ENCODE data around the gene BPTF. TPM values are rescaled to one million over a fixed set of nuclear protein-coding genes. Genes with fewer than 3 reads are reported as not detected.

BPTF gene
- polyA plus RNA-seq, 2 of the 4 experiments (the other 2 are of a cell fraction), result 26.3 to 60.7 TPM

- H3K4me2 ChIP-seq, result no peak overlapping the region
- H3K9me3 ChIP-seq, result no peaks in the 10 kb centered on the region
- no peak for DNase-seq (ENCODE audit: low read depth in 1 of 2, low spot score in 1 of 2)
- TF ChIP-seq CBX8 (IDR thresholded peaks at IDR 0.05) (no peak), HOXB13 (CRISPR knock-in tag; IDR thresholded peaks at IDR 0.05; ENCODE audit: low read depth) (no peak), ZNF302 (CRISPR knock-in tag; IDR thresholded peaks at IDR 0.05) (no peak), HDAC2 (IDR thresholded peaks at IDR 0.05) (no peak)
- TF ChIP-seq, protein P1, sequence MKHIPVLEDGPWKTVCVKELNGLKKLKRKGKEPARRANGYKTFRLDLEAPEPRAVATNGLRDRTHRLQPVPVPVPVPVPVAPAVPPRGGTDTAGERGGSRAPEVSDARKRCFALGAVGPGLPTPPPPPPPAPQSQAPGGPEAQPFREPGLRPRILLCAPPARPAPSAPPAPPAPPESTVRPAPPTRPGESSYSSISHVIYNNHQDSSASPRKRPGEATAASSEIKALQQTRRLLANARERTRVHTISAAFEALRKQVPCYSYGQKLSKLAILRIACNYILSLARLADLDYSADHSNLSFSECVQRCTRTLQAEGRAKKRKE (CRISPR knock-in tag; IDR thresholded peaks at IDR 0.05; ENCODE audit: low read depth), result no peak
- TF ChIP-seq, protein P2, sequence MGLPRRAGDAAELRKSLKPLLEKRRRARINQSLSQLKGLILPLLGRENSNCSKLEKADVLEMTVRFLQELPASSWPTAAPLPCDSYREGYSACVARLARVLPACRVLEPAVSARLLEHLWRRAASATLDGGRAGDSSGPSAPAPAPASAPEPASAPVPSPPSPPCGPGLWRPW (IDR thresholded peaks at IDR 0.05), result no peak
- POLR2A ChIA-PET, result interaction anchor here (0.6 kb wide), 1 partner anchor 33 kb away, joined by 9 read pairs; no protein-coding TSS in a partner anchor
- H3K27ac ChIP-seq, result no peak overlapping the region; a peak in 1 of 6 replicates
- no peak for ATAC-seq
- 66% methylated on average over 3 of the region's 3 CpGs for WGBS (ENCODE audit: missing lambda C conversion rate)
- no peak overlapping the region for H3K4me3 ChIP-seq
- CTCF ChIA-PET, result no interaction called here
- H3K4me1 ChIP-seq, result peaks cover 6% of the 10 kb centered on the region
- no peak for FAIRE-seq
Observed at GRCh38 chr17:67785122-67785477, 40.2 kb upstream of the BPTF start.

DNA sequence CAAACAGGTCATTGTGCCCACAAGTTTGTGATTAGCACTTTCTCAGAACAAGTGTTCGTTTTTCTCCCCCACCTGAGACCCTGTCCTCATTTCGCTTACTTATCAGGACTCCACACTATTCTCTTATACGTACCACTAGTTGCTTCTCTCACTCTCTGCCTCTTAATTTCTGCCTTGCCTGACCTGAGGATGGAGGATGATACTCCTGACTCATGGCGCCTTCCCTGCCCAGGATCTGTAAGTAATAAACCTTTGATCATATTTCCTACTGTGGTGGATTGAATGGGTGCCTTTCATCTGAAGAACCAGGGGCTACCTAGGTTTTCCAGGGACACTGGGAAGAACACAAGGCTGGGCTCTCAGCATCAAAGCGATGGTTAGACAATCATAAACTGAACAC is 39.8 kb upstream of the BPTF start:
- TF ChIP-seq CHD2 (IDR thresholded peaks at IDR 0.05; ENCODE audit: low read length, partially characterized antibody) (no peak), FOSB (CRISPR knock-in tag; IDR thresholded peaks at IDR 0.05) (no peak), MYC (IDR thresholded peaks at IDR 0.05; ENCODE audit: borderline replicate concordance, low read length) (no peak)
- CTCF ChIA-PET, result no interaction called here

DNA sequence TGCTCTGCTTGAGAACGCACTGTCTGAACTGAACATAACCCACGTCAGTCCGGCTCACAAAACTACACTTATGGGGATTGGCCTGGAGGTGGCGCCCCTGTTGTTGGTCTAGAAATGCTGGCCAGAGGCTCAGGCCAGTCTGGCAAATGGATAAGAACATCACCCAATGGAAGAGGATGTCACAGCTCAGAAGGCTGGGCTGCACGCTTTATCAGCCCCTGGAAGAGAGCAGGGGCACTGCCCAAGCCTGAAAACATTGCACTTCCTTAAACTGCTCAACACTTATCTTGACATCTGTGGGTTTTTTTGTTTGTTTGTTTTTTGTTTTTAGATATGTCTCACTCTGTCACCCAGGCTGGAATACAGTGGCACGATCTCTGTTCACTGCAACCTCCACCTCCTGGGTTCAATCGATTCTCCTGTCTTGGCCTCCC is 24.8 kb upstream of the BPTF start:
- no peaks in the 10 kb centered on the region for H3K9me3 ChIP-seq
- no peak overlapping the region for H3K4me2 ChIP-seq
- no peak overlapping the region for H3K27ac ChIP-seq
- WGBS (ENCODE audit: missing lambda C conversion rate), result 32% methylated on average over 7 of the region's 7 CpGs
- no peaks in the 10 kb centered on the region for H3K4me1 ChIP-seq
- DNase-seq (ENCODE audit: low read depth in 1 of 2, low spot score in 1 of 2) (peak; percentile 80 to 86), FAIRE-seq (no peak), ATAC-seq (peak; percentile 93 to 98)
- ChIA-PET POLR2A (interaction anchor here (1.9 kb wide), 1 partner anchor 24 kb away, joined by 9 read pairs; the partner anchor contains the start of gene BPTF), CTCF (interaction anchor here (0.6 to 7.2 kb wide), 20 partner anchors 9 to 193 kb away, joined by 3 to 92 read pairs (median 4); partner anchors contain the start of gene BPTF)
- H3K4me3 ChIP-seq, result no peak overlapping the region
- no peak for TF ChIP-seq ZNF302 (CRISPR knock-in tag; IDR thresholded peaks at IDR 0.05)
- TF ChIP-seq RCOR1 (IDR thresholded peaks at IDR 0.05; ENCODE audit: low read depth, low read length), result no peak
- peak; percentile 71 to 93 for TF ChIP-seq RAD21 (conservative IDR thresholded peaks at IDR 0.05 in 1 of 2, IDR thresholded peaks at IDR 0.05 in 1 of 2)
- TF ChIP-seq BCL3 (IDR thresholded peaks at IDR 0.05), result no peak
- TF ChIP-seq KDM1A (IDR thresholded peaks at IDR 0.05; ENCODE audit: low read depth), result no peak
- peak; percentile 51 for TF ChIP-seq SMC3 (IDR thresholded peaks at IDR 0.05)
- no peak for TF ChIP-seq HOXB5 (CRISPR knock-in tag; IDR thresholded peaks at IDR 0.05)
- TF ChIP-seq HOXB13 (CRISPR knock-in tag; IDR thresholded peaks at IDR 0.05; ENCODE audit: low read depth), result no peak
- no peak for TF ChIP-seq FOSB (CRISPR knock-in tag; IDR thresholded peaks at IDR 0.05)
- TF ChIP-seq ESRRA (IDR thresholded peaks at IDR 0.05; ENCODE audit: borderline replicate concordance, low read length), result no peak
- peak; percentile 71 for TF ChIP-seq CTCF (IDR thresholded peaks at IDR 0.05)
- TF ChIP-seq, protein P3, sequence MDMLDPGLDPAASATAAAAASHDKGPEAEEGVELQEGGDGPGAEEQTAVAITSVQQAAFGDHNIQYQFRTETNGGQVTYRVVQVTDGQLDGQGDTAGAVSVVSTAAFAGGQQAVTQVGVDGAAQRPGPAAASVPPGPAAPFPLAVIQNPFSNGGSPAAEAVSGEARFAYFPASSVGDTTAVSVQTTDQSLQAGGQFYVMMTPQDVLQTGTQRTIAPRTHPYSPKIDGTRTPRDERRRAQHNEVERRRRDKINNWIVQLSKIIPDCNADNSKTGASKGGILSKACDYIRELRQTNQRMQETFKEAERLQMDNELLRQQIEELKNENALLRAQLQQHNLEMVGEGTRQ (IDR thresholded peaks at IDR 0.05), result no peak
- no peak for TF ChIP-seq EP300 (IDR thresholded peaks at IDR 0.05)
- TF ChIP-seq EHF (CRISPR knock-in tag; IDR thresholded peaks at IDR 0.05), result no peak
- no peak for TF ChIP-seq JUNB (IDR thresholded peaks at IDR 0.05)

More for the DNA sequence above, 39.8 kb upstream of the BPTF start:
- 62% methylated on average over 5 of the region's 5 CpGs for WGBS (ENCODE audit: missing lambda C conversion rate)
- H3K4me3 ChIP-seq, result no peak overlapping the region
- peaks cover 6% of the 10 kb centered on the region for H3K4me1 ChIP-seq
- no peak for DNase-seq (ENCODE audit: low read depth in 1 of 2, low spot score in 1 of 2)
- POLR2A ChIA-PET, result interaction anchor here (0.6 kb wide), 1 partner anchor 33 kb away, joined by 9 read pairs; no protein-coding TSS in a partner anchor
- H3K4me2 ChIP-seq, result no peak overlapping the region
- no peak overlapping the region; a peak in 1 of 6 replicates for H3K27ac ChIP-seq
- FAIRE-seq, result no peak
- no peak for ATAC-seq
- H3K9me3 ChIP-seq, result no peaks in the 10 kb centered on the region

Data from A549 (cell line).